Right atrium auricular region (tissue), 2 donors: Measurements from ENCODE around the gene ZNF346. TPM values are rescaled to one million over a fixed set of nuclear protein-coding genes. Genes with fewer than 3 reads are reported as not detected.

Experiments
- DNase-seq: peaks from one replicate; pipeline ENCODE4 v3.0.0-alpha.2; 2019; ENCODE audit warnings: low spot score
- H3K27ac ChIP-seq, 2 donors: fragments of 200-600 bp; sonication (generic); 1 replicate in 1 of 2; 2 replicates in 1 of 2; pipeline ENCODE4 v1.5.1; 2016 to 2019
- H3K27me3 ChIP-seq, 2 donors: fragments of 200-600 bp; sonication (generic); one replicate each; pipeline versions ENCODE4 v1.5.1 to v1.6.0; 2017 to 2019
- H3K36me3 ChIP-seq: fragments of 200-600 bp; sonication (generic); one replicate; pipeline ENCODE4 v1.5.1; 2016
- H3K4me1 ChIP-seq, 2 donors: fragments of 200-600 bp; sonication (generic); one replicate each; pipeline versions ENCODE4 v1.5.1 to v1.6.0; 2017 to 2019
- H3K4me3 ChIP-seq, 2 donors: fragments of 200-600 bp; sonication (generic); 1 replicate in 1 of 2; 2 replicates in 1 of 2; pipeline ENCODE4 v1.5.1; 2017 to 2019; ENCODE audit warnings: mild to moderate bottlenecking in 1 of 2, moderate library complexity in 1 of 2
- H3K9me3 ChIP-seq, 2 donors: fragments of 200-600 bp; sonication (generic); one replicate each; pipeline ENCODE4 v1.5.1; 2019
- CTCF ChIP-seq, 2 donors: fragments of 200-600 bp; sonication (generic); IDR thresholded peaks; one replicate each; pipeline ENCODE4 v1.5.1; 2019; ENCODE audit warnings: antibody characterized with exemption in 2 of 2
- total RNA-seq, 2 donors: library from RNA; depleted of rRNA; stranded (reverse); fragments of >200 nt; gene quantifications; one replicate each; pipeline ENCODE4 v1.1.0, GENCODE V29; 2016

Gene ZNF346
- total RNA-seq, 2 donors from 2014 or later, result 8.5 TPM

DNA sequence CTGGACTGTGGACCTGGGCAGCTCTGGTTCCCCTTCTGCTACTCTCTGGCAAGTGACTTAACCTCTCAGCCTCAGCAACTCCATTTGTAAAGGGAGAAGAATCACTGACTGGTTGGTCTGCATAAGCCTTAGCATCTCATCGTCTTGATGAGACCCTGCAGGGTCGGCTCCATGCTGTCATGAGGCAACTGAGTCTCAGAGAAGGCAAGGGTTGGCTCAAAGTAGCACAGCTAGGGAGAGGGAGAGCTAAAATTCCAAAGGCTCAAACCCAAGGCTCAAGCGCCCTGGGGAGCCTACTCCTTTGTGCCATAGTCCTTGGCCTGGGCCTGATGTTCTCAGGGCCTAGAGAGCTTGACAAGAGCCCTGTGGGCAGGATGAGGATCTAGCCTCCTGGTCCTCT, 68.7 kb downstream of the ZNF346 start:
- Histone ChIP-seq H3K9me3 (no peaks in the 10 kb centered on the region), H3K4me3 (no peak overlapping the region), H3K27ac (no peak overlapping the region), H3K27me3 (no peaks in the 10 kb centered on the region), H3K36me3 (no peaks in the 10 kb centered on the region), H3K4me1 (peaks cover 0 to 43% of the 10 kb centered on the region in 2 donors)
- no peak for TF ChIP-seq CTCF (IDR thresholded peaks at IDR 0.05)
- DNase-seq, result no peak

- peaks cover 0 to 34% of the 10 kb centered on the region in 2 donors for H3K4me1 ChIP-seq
- no peaks in the 10 kb centered on the region for H3K36me3 ChIP-seq
- no peak overlapping the region for H3K27ac ChIP-seq
- H3K9me3 ChIP-seq, result no peaks in the 10 kb centered on the region
- H3K4me3 ChIP-seq, result no peak overlapping the region
- DNase-seq, result no peak
- no peak for TF ChIP-seq CTCF (IDR thresholded peaks at IDR 0.05)
- H3K27me3 ChIP-seq, result no peaks in the 10 kb centered on the region
Observed at GRCh38 chr5:177092178-177093081, 69.9 kb downstream of the ZNF346 start.

DNA sequence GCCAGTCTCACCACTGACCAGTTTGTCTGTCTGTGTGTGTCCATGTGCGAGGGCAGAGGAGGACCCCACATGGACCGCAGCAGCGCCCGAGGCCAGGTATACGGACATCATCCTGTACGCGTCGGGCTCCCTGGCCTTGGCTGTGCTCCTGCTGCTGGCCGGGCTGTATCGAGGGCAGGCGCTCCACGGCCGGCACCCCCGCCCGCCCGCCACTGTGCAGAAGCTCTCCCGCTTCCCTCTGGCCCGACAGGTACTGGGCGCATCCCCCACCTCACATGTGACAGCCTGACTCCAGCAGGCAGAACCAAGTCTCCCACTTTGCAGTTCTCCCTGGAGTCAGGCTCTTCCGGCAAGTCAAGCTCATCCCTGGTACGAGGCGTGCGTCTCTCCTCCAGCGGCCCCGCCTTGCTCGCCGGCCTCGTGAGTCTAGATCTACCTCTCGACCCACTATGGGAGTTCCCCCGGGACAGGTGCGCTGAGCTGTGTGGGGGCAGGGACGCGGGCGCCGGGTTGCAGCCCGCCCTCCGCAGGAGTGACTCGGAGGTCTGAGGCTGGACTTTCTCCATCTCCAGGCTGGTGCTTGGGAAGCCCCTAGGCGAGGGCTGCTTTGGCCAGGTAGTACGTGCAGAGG, 70.7 kb downstream of the ZNF346 start:
- Histone ChIP-seq H3K27ac (no peak overlapping the region), H3K4me3 (no peak overlapping the region), H3K36me3 (no peaks in the 10 kb centered on the region), H3K9me3 (no peaks in the 10 kb centered on the region), H3K27me3 (no peaks in the 10 kb centered on the region), H3K4me1 (peaks cover 0 to 34% of the 10 kb centered on the region in 2 donors)
- no peak for TF ChIP-seq CTCF (IDR thresholded peaks at IDR 0.05)
- no peak for DNase-seq

DNA sequence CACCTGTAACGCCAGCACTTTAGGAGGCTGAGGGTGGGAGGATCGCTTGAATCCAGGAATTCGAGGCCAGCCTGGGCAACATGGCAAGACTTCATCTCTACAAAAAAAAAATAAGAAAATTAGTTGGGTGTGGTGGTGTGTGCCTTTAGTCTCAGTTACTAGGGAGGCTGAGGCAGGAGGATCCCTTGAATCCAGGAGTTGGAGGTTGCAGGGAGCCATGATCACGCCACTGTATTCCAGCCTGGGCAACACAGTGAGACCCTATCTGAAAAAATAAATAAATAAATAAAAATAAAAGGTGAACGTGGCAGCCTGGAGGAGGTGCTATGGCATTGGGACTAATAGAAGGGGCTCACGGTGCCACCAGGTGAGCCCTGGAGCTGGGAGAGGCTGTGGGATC, 71.3 kb downstream of the ZNF346 start:
- Histone ChIP-seq H3K27ac (no peak overlapping the region), H3K4me3 (no peak overlapping the region)
- DNase-seq, result no peak

More for the DNA sequence above, 71.3 kb downstream of the ZNF346 start:
- no peaks in the 10 kb centered on the region for H3K27me3 ChIP-seq
- peaks cover 0 to 38% of the 10 kb centered on the region in 2 donors for H3K4me1 ChIP-seq
- H3K9me3 ChIP-seq, result no peaks in the 10 kb centered on the region
- H3K36me3 ChIP-seq, result no peaks in the 10 kb centered on the region
- TF ChIP-seq CTCF (IDR thresholded peaks at IDR 0.05), result no peak
